ENCODE results near the gene OAF. TPM values are rescaled to one million over a fixed set of nuclear protein-coding genes. Genes with fewer than 3 reads are reported as not detected.
A peak's percentile ranks its signal among the peaks of the same experiment; 100 is the strongest.

OAF gene
- total RNA-seq, 1 donor from 2014 or later: 56.7 TPM

GRCh38 chr11:120169981-120170698, 40.7 kb upstream of the OAF start:
- TF ChIP-seq POLR2A (IDR thresholded peaks at IDR 0.05) (no peak), CTCF (IDR thresholded peaks at IDR 0.05) (no peak), POLR2AphosphoS5 (IDR thresholded peaks at IDR 0.05; ENCODE audit: insufficient read depth in 1 of 2, low read depth in 1 of 2) (no peak)
- no peak overlapping the region for H3K4me3 ChIP-seq

GRCh38 chr11:120170741-120171261, 40.0 kb upstream of the OAF start:
- peak; percentile 85 to 89 for DNase-seq (ENCODE audit: extremely low spot score in 2 of 2)
- no peak for TF ChIP-seq CTCF (IDR thresholded peaks at IDR 0.05)
- Histone ChIP-seq H3K27me3 (no peaks in the 10 kb centered on the region), H3K4me1 (peaks cover 36% of the 10 kb centered on the region), H3K27ac (no peak overlapping the region), H3K9me3 (no peaks in the 10 kb centered on the region), H3K4me3 (no peak overlapping the region), H3K36me3 (no peaks in the 10 kb centered on the region)
- intact Hi-C loops (cut with DNase I): loop anchor here (1.0 to 5.0 kb wide), 2 partner anchors 60 to 132 kb away; no protein-coding TSS in a partner anchor

More at GRCh38 chr11:120169981-120170698, 40.7 kb upstream of the OAF start:
- no peaks in the 10 kb centered on the region for H3K9me3 ChIP-seq
- H3K36me3 ChIP-seq: no peaks in the 10 kb centered on the region
- no peaks in the 10 kb centered on the region for H3K27me3 ChIP-seq
- H3K27ac ChIP-seq: no peak overlapping the region
- H3K4me1 ChIP-seq: peaks cover 36% of the 10 kb centered on the region
- intact Hi-C loops (cut with DNase I): loop anchor here (5.0 kb wide), 1 partner anchor 132 kb away; no protein-coding TSS in a partner anchor
- DNase-seq (ENCODE audit: extremely low spot score in 2 of 2): peak in 1 of 2 donors; percentile 93

GRCh38 chr11:120172054-120172911, 38.5 kb upstream of the OAF start:
- TF ChIP-seq POLR2A (IDR thresholded peaks at IDR 0.05) (no peak), CTCF (IDR thresholded peaks at IDR 0.05) (peak; percentile 70 to 89 (median 88)), POLR2AphosphoS5 (IDR thresholded peaks at IDR 0.05; ENCODE audit: insufficient read depth in 1 of 2, low read depth in 1 of 2) (no peak)

GRCh38 chr11:120173019-120173705, 37.7 kb upstream of the OAF start:
- H3K4me1 ChIP-seq: peaks cover 36% of the 10 kb centered on the region
- TF ChIP-seq CTCF (IDR thresholded peaks at IDR 0.05) (no peak), POLR2A (IDR thresholded peaks at IDR 0.05) (no peak), POLR2AphosphoS5 (IDR thresholded peaks at IDR 0.05; ENCODE audit: insufficient read depth in 1 of 2, low read depth in 1 of 2) (no peak)
- DNase-seq (ENCODE audit: extremely low spot score in 2 of 2): peak in 1 of 2 donors; percentile 70
- intact Hi-C loops (cut with DNase I): loop anchor here (5.0 kb wide), 1 partner anchor 129 kb away; no protein-coding TSS in a partner anchor
- no peaks in the 10 kb centered on the region for H3K36me3 ChIP-seq
- no peaks in the 10 kb centered on the region for H3K27me3 ChIP-seq
- H3K9me3 ChIP-seq: no peaks in the 10 kb centered on the region
- H3K4me3 ChIP-seq: no peak overlapping the region
- peak overlapping the region; percentile 34 for H3K27ac ChIP-seq

More at GRCh38 chr11:120172054-120172911, 38.5 kb upstream of the OAF start:
- no peaks in the 10 kb centered on the region for H3K36me3 ChIP-seq
- no peaks in the 10 kb centered on the region for H3K9me3 ChIP-seq
- no peaks in the 10 kb centered on the region for H3K27me3 ChIP-seq
- intact Hi-C loops (cut with DNase I): loop anchor here (5.0 kb wide), 1 partner anchor 130 kb away; no protein-coding TSS in a partner anchor
- peaks cover 36% of the 10 kb centered on the region for H3K4me1 ChIP-seq
- H3K27ac ChIP-seq: peak overlapping the region; percentile 34
- DNase-seq (ENCODE audit: extremely low spot score in 2 of 2): peak; percentile 87
- H3K4me3 ChIP-seq: no peak overlapping the region
